HCT116 (cell line): ENCODE measurements around the gene ERFE.

Experiments
- CTCF ChIP-seq, 3 experiments: fragments of 200-600 bp in 1 of 3; sonication (generic) in 1 of 3; IDR thresholded peaks in 2 of 3; conservative IDR thresholded peaks in 1 of 3; 2 replicates each; pipeline ENCODE4 v1.5.1; 2012 to 2017; ENCODE audit warnings: low read depth in 2 of 3, low read length in 2 of 3, antibody characterized with exemption in 1 of 3, borderline replicate concordance in 1 of 3, control low read depth in 1 of 3, mild to moderate bottlenecking in 1 of 3, mixed read lengths in 1 of 3, mixed run types in 1 of 3, moderate library complexity in 1 of 3; ENCODE audit not compliant: insufficient read depth in 1 of 3
- EZH2 ChIP-seq: fragments of 200-600 bp; sonication (generic); IDR thresholded peaks from 2 replicates; pipeline ENCODE4 v1.6.1; 2017; ENCODE audit warnings: antibody characterized with exemption, mixed run types
- MAX ChIP-seq: IDR thresholded peaks from 2 replicates; pipeline ENCODE4 v1.6.1; 2012
- POLR2A ChIP-seq: IDR thresholded peaks from 2 replicates; pipeline ENCODE4 v1.7.0; 2011; ENCODE audit warnings: borderline replicate concordance; ENCODE audit not compliant: insufficient read depth, insufficient read length; ENCODE audit errors: extremely low read depth
- POLR2AphosphoS5 ChIP-seq: IDR thresholded peaks from 2 replicates; pipeline ENCODE4 v1.6.1; 2011; ENCODE audit warnings: mild to moderate bottlenecking, low read depth, low read length, moderate library complexity
- SP1 ChIP-seq: IDR thresholded peaks from 2 replicates; pipeline ENCODE4 v1.6.1; 2012; ENCODE audit warnings: low read depth
- YY1 ChIP-seq: IDR thresholded peaks from 2 replicates; pipeline ENCODE4 v1.6.1; 2011; ENCODE audit warnings: low read length, low read depth, moderate library complexity, mild to moderate bottlenecking; ENCODE audit not compliant: insufficient replicate concordance; ENCODE audit errors: extremely low read depth
- ZNF274 ChIP-seq: fragments of 200-500 bp; sonication (Bioruptor generic); IDR thresholded peaks from 2 replicates; pipeline ENCODE4 v1.6.1; 2014; ENCODE audit warnings: mild to moderate bottlenecking, low read depth, low read length, inconsistent platforms

- no peak for TF ChIP-seq EZH2
- TF ChIP-seq CTCF (IDR thresholded peaks at IDR 0.05 in 2 of 3, conservative IDR thresholded peaks at IDR 0.05 in 1 of 3; ENCODE audit: borderline replicate concordance in 1 of 3, insufficient read depth in 1 of 3, low read depth in 2 of 3, low read length in 2 of 3): no peak
- no peak for TF ChIP-seq ZNF274
- TF ChIP-seq SP1: no peak
- TF ChIP-seq POLR2A: no peak
- TF ChIP-seq YY1: no peak
- no peak for TF ChIP-seq POLR2AphosphoS5
- TF ChIP-seq MAX: no peak
These were observed 16.2 kb upstream of the ERFE start for GRCh38 chr2:238142382-238143205.
